Stimulated activated CD8-positive, alpha-beta memory T cell treated with anti-CD3 and anti-CD28 coated beads, Interleukin-4, amount 100 ng/mL, for 48 hours (primary cell): ENCODE results near the gene FBXL17.
"Not testable (repeated sequence)": the region's sequence is repeated elsewhere in the genome, so short reads cannot be mapped to it uniquely, and the experiment has no call there.

Experiments used
- DNase-seq: peaks from one replicate; pipeline ENCODE4 v3.0.0-alpha.2; 2020

Gene FBXL17

GRCh38 chr5:108238936-108239887 is 142.7 kb downstream of the FBXL17 start:
- DNase-seq, result no peak

- DNase-seq, result no peak
These were observed 143.4 kb downstream of the FBXL17 start for GRCh38 chr5:108238461-108238860.

GRCh38 chr5:108233617-108234155 is 148.2 kb downstream of the FBXL17 start:
- no peak for DNase-seq

GRCh38 chr5:108232805-108233204 is 149.1 kb downstream of the FBXL17 start:
- no peak for DNase-seq

GRCh38 chr5:108222011-108222410 is 159.9 kb downstream of the FBXL17 start:
- DNase-seq, result no peak

GRCh38 chr5:108220834-108221233 is 161.1 kb downstream of the FBXL17 start:
- DNase-seq, result no peak

GRCh38 chr5:108216890-108217289 is 165.0 kb downstream of the FBXL17 start:
- no peak for DNase-seq

- no peak for DNase-seq
These were observed 167.0 kb downstream of the FBXL17 start for GRCh38 chr5:108214857-108215256.

- no peak for DNase-seq
These were observed 169.0 kb downstream of the FBXL17 start for GRCh38 chr5:108212775-108213346.

- DNase-seq, result no peak
These were observed 175.2 kb downstream of the FBXL17 start for GRCh38 chr5:108206707-108207106.

- DNase-seq, result no peak
These were observed 180.2 kb downstream of the FBXL17 start for GRCh38 chr5:108201721-108202120.

- no peak for DNase-seq
These were observed 185.6 kb downstream of the FBXL17 start for GRCh38 chr5:108196276-108196675.

- DNase-seq, result no peak
These were observed 188.7 kb downstream of the FBXL17 start for GRCh38 chr5:108193021-108193795.

GRCh38 chr5:108184940-108185339 is 197.0 kb downstream of the FBXL17 start:
- no peak for DNase-seq

GRCh38 chr5:108181975-108182374 is 199.9 kb downstream of the FBXL17 start:
- no peak for DNase-seq

- DNase-seq, result no peak
These were observed 207.6 kb downstream of the FBXL17 start for GRCh38 chr5:108174286-108174685.

GRCh38 chr5:108171759-108172158 is 210.1 kb downstream of the FBXL17 start:
- DNase-seq, result no peak

GRCh38 chr5:108168915-108169314 is 213.0 kb downstream of the FBXL17 start:
- no peak for DNase-seq

GRCh38 chr5:108167174-108167573 is 214.7 kb downstream of the FBXL17 start:
- DNase-seq, result no peak

GRCh38 chr5:108164574-108164973 is 217.3 kb downstream of the FBXL17 start:
- no peak for DNase-seq

GRCh38 chr5:108152854-108153253 is 229.0 kb downstream of the FBXL17 start:
- DNase-seq, result not testable (repeated sequence)

GRCh38 chr5:108149369-108149768 is 232.5 kb downstream of the FBXL17 start:
- no peak for DNase-seq

- no peak for DNase-seq
These were observed 233.2 kb downstream of the FBXL17 start for GRCh38 chr5:108148715-108149139.
